H1 (cell line): ENCODE data around the gene CAV1. TPM values are rescaled to one million over a fixed set of nuclear protein-coding genes. Genes with fewer than 3 reads are reported as not detected.

ENCODE experiments used
- BRCA1 ChIP-seq: IDR thresholded peaks from 2 replicates; pipeline ENCODE4 v1.6.1; 2012; ENCODE audit warnings: low read depth, low read length, improper control_type of control experiment
- RBBP5 ChIP-seq: IDR thresholded peaks from 2 replicates; pipeline ENCODE4 v1.7.1; 2012; ENCODE audit warnings: low read depth, mild to moderate bottlenecking, inconsistent platforms, low read length, moderate library complexity, borderline replicate concordance
- RXRA ChIP-seq: IDR thresholded peaks from 2 replicates; pipeline ENCODE4 v1.6.1; 2011; ENCODE audit warnings: low read depth, mild to moderate bottlenecking, low read length, moderate library complexity; ENCODE audit not compliant: insufficient read depth
- polyA plus RNA-seq, 7 experiments: library from polyadenylated mRNA; depleted of rRNA in 3 of 7; stranded (reverse) in 5 of 7; unstranded in 2 of 7; fragments of >200 nt in 5 of 7; fragments of 200-250 nt in 2 of 7; gene quantifications; 1 replicate in 5 of 7; 2 replicates in 1 of 7; 4 replicates in 1 of 7; pipeline versions ENCODE4 v1.2.1 to v1.2.3, GENCODE V29; 2011 to 2013; ENCODE audit warnings: missing spikeins in 2 of 7, mixed read lengths in 2 of 7
- total RNA-seq: library from RNA; stranded (reverse); fragmentation: NEBNext Ultra II Directional; extraction: Animal tissue kit (Norgen Biotek cat#: 25700); gene quantifications from 2 replicates; pipeline ENCODE4 v1.2.1, GENCODE V29; 2021
- TF ChIP-seq, protein P1 (sequence below): IDR thresholded peaks from 2 replicates; pipeline ENCODE4 v1.6.1; 2012; ENCODE audit warnings: low read length, inconsistent platforms

CAV1 gene
- total and polyA plus RNA-seq, 2 of the 8 experiments (the other 6 are each of a cell fraction or from before 2014, with no cell fraction given), result 16.3 to 21.8 TPM

- TF ChIP-seq, protein P1, sequence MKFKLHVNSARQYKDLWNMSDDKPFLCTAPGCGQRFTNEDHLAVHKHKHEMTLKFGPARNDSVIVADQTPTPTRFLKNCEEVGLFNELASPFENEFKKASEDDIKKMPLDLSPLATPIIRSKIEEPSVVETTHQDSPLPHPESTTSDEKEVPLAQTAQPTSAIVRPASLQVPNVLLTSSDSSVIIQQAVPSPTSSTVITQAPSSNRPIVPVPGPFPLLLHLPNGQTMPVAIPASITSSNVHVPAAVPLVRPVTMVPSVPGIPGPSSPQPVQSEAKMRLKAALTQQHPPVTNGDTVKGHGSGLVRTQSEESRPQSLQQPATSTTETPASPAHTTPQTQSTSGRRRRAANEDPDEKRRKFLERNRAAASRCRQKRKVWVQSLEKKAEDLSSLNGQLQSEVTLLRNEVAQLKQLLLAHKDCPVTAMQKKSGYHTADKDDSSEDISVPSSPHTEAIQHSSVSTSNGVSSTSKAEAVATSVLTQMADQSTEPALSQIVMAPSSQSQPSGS, result no peak
- TF ChIP-seq RBBP5 (no peak), BRCA1 (no peak), RXRA (no peak)
- TF ChIP-seq, all 59 proteins: peak for 0
These were observed 19.0 kb upstream of the CAV1 start (continued) for GRCh38 chr7:116505823-116506222.
